Activated T-cell treated with anti-CD3 and anti-CD28 coated beads, Interleukin-2, amount 50 U/mL, for 72 hours (primary cell): ENCODE results near the gene ITPR1. TPM values are rescaled to one million over a fixed set of nuclear protein-coding genes. Genes with fewer than 3 reads are reported as not detected.

Experiments
- ATAC-seq, 2 donors: fragments of 150-1000 bp; cut with Tn5 transposase; replicated peaks in 1 of 2; 2 replicates each; pipeline ENCODE4 v1.10.0; 2021; ENCODE audit warnings: moderate library complexity in 2 of 2, mild to moderate bottlenecking in 1 of 2
- DNase-seq, 2 donors: peaks; one replicate each; pipeline ENCODE4 v3.0.0; 2021 to 2022; ENCODE audit warnings: mixed read lengths in 1 of 2
- H3K27ac Mint-ChIP-seq: one replicate; pipeline ENCODE4 v1.8.0; 2022; ENCODE audit warnings: mild to moderate bottlenecking, moderate library complexity, mixed read lengths
- H3K27me3 Mint-ChIP-seq: one replicate; pipeline ENCODE4 v1.8.0; 2022; ENCODE audit warnings: low read depth, mixed read lengths
- H3K36me3 Mint-ChIP-seq, 2 donors: one replicate each; pipeline ENCODE4 v1.8.0; 2022; ENCODE audit warnings: mixed read lengths in 2 of 2, mild to moderate bottlenecking in 1 of 2; ENCODE audit not compliant: insufficient read depth in 2 of 2
- H3K4me1 Mint-ChIP-seq: one replicate; pipeline ENCODE4 v1.8.0; 2022; ENCODE audit warnings: low read depth, mixed read lengths
- H3K4me3 Mint-ChIP-seq, 2 donors: one replicate each; pipeline ENCODE4 v1.8.0; 2022; ENCODE audit warnings: mild to moderate bottlenecking in 2 of 2, mixed read lengths in 2 of 2, moderate library complexity in 2 of 2
- H3K9me3 Mint-ChIP-seq, 2 donors: one replicate each; pipeline ENCODE4 v1.8.0; 2022; ENCODE audit warnings: mixed read lengths in 2 of 2
- total RNA-seq, 2 donors: library from RNA; stranded (reverse); gene quantifications; one replicate each; pipeline ENCODE4 v1.2.3, GENCODE V29; 2022

ITPR1 gene
- total RNA-seq, 2 donors from 2014 or later: 95.2 to 147 TPM

- Mint-ChIP-seq H3K27me3 (no peaks in the 10 kb centered on the region), H3K4me3 (no peak overlapping the region), H3K36me3 (peaks cover 6 to 10% of the 10 kb centered on the region in 2 donors), H3K4me1 (peaks cover 42% of the 10 kb centered on the region), H3K9me3 (no peaks in the 10 kb centered on the region), H3K27ac (no peak overlapping the region)
- DNase-seq (no peak), ATAC-seq (no peak)
Measured at GRCh38 chr3:4745235-4745610, 252.1 kb downstream of the ITPR1 start.

- H3K36me3 Mint-ChIP-seq: peaks cover 4 to 11% of the 10 kb centered on the region in 2 donors
- peaks cover 42% of the 10 kb centered on the region for H3K4me1 Mint-ChIP-seq
- peak overlapping the region; percentile 74 for H3K27ac Mint-ChIP-seq
- H3K27me3 Mint-ChIP-seq: no peaks in the 10 kb centered on the region
- DNase-seq (no peak), ATAC-seq (no peak)
- H3K9me3 Mint-ChIP-seq: no peaks in the 10 kb centered on the region
- H3K4me3 Mint-ChIP-seq: no peak overlapping the region
Measured at GRCh38 chr3:4746241-4746958, 253.3 kb downstream of the ITPR1 start.

GRCh38 chr3:4748127-4748526 is 255.0 kb downstream of the ITPR1 start:
- H3K9me3 Mint-ChIP-seq: no peaks in the 10 kb centered on the region

GRCh38 chr3:4748701-4749378 is 255.7 kb downstream of the ITPR1 start:
- Mint-ChIP-seq H3K27me3 (no peaks in the 10 kb centered on the region), H3K36me3 (peaks cover 4 to 16% of the 10 kb centered on the region in 2 donors), H3K4me3 (peak overlapping the region in 1 of 2 donors; percentile 27), H3K4me1 (peaks cover 47% of the 10 kb centered on the region), H3K27ac (peak overlapping the region; percentile 6), H3K9me3 (no peaks in the 10 kb centered on the region)
- DNase-seq (no peak), ATAC-seq (peak in 1 of 2 donors; percentile 12)

More at GRCh38 chr3:4748127-4748526, 255.0 kb downstream of the ITPR1 start:
- peaks cover 4 to 16% of the 10 kb centered on the region in 2 donors for H3K36me3 Mint-ChIP-seq
- no peak overlapping the region for H3K4me3 Mint-ChIP-seq
- ATAC-seq (no peak), DNase-seq (no peak)
- H3K4me1 Mint-ChIP-seq: peaks cover 41% of the 10 kb centered on the region
- H3K27me3 Mint-ChIP-seq: no peaks in the 10 kb centered on the region
- no peak overlapping the region for H3K27ac Mint-ChIP-seq

- no peak for ATAC-seq
- Mint-ChIP-seq H3K4me3 (peak overlapping the region; percentile 19 to 90), H3K9me3 (no peaks in the 10 kb centered on the region), H3K27ac (no peak overlapping the region), H3K27me3 (no peaks in the 10 kb centered on the region), H3K36me3 (peaks cover 4 to 19% of the 10 kb centered on the region in 2 donors), H3K4me1 (peaks cover 55% of the 10 kb centered on the region)
- DNase-seq: no peak
Measured at GRCh38 chr3:4749567-4750002, 256.4 kb downstream of the ITPR1 start.

- H3K9me3 Mint-ChIP-seq: no peaks in the 10 kb centered on the region
- peaks cover 59% of the 10 kb centered on the region for H3K4me1 Mint-ChIP-seq
- peak in 1 of 2 donors; percentile 27 for DNase-seq
- H3K4me3 Mint-ChIP-seq: peak overlapping the region; percentile 80 to 90
- H3K27ac Mint-ChIP-seq: peak overlapping the region; percentile 92
- peak; percentile 33 to 53 for ATAC-seq
- peaks cover 4 to 19% of the 10 kb centered on the region in 2 donors for H3K36me3 Mint-ChIP-seq
- H3K27me3 Mint-ChIP-seq: no peaks in the 10 kb centered on the region
Measured at GRCh38 chr3:4750306-4750968, 257.3 kb downstream of the ITPR1 start.

- Mint-ChIP-seq H3K9me3 (no peaks in the 10 kb centered on the region), H3K4me3 (peak overlapping the region; percentile 80 to 90), H3K27me3 (no peaks in the 10 kb centered on the region), H3K27ac (peak overlapping the region; percentile 92), H3K4me1 (peaks cover 66% of the 10 kb centered on the region), H3K36me3 (peaks cover 7 to 19% of the 10 kb centered on the region in 2 donors)
- ATAC-seq: peak; percentile 54 to 71
- no peak for DNase-seq
Measured at GRCh38 chr3:4751029-4751501, 257.9 kb downstream of the ITPR1 start.

- peaks cover 71% of the 10 kb centered on the region for H3K4me1 Mint-ChIP-seq
- peak overlapping the region; percentile 30 for H3K27ac Mint-ChIP-seq
Measured at GRCh38 chr3:4751502-4752101, 258.5 kb downstream of the ITPR1 start.

GRCh38 chr3:4752201-4753072 is 259.3 kb downstream of the ITPR1 start:
- DNase-seq (no peak), ATAC-seq (no peak)
- Mint-ChIP-seq H3K27me3 (no peaks in the 10 kb centered on the region), H3K4me3 (no peak overlapping the region), H3K27ac (no peak overlapping the region), H3K36me3 (peaks cover 7 to 17% of the 10 kb centered on the region in 2 donors), H3K9me3 (no peaks in the 10 kb centered on the region), H3K4me1 (peaks cover 66% of the 10 kb centered on the region)

More at GRCh38 chr3:4751502-4752101, 258.5 kb downstream of the ITPR1 start:
- DNase-seq (no peak), ATAC-seq (no peak)
- no peaks in the 10 kb centered on the region for H3K27me3 Mint-ChIP-seq
- H3K36me3 Mint-ChIP-seq: peaks cover 7 to 17% of the 10 kb centered on the region in 2 donors
- no peaks in the 10 kb centered on the region for H3K9me3 Mint-ChIP-seq
- H3K4me3 Mint-ChIP-seq: peak overlapping the region; percentile 80 to 90

GRCh38 chr3:4753073-4753691 is 260.0 kb downstream of the ITPR1 start:
- no peak for ATAC-seq
- peaks cover 66% of the 10 kb centered on the region for H3K4me1 Mint-ChIP-seq

GRCh38 chr3:4754180-4755086 is 261.3 kb downstream of the ITPR1 start:
- peak overlapping the region; percentile 67 for H3K27ac Mint-ChIP-seq
- no peaks in the 10 kb centered on the region for H3K27me3 Mint-ChIP-seq
- DNase-seq (peak in 1 of 2 donors; percentile 39), ATAC-seq (peak; percentile 68 to 82)
- no peaks in the 10 kb centered on the region for H3K9me3 Mint-ChIP-seq
- H3K36me3 Mint-ChIP-seq: peaks cover 5 to 13% of the 10 kb centered on the region in 2 donors
- no peak overlapping the region for H3K4me3 Mint-ChIP-seq
- H3K4me1 Mint-ChIP-seq: peaks cover 55% of the 10 kb centered on the region

More at GRCh38 chr3:4753073-4753691, 260.0 kb downstream of the ITPR1 start:
- Mint-ChIP-seq H3K27me3 (no peaks in the 10 kb centered on the region), H3K9me3 (no peaks in the 10 kb centered on the region), H3K4me3 (no peak overlapping the region), H3K36me3 (peaks cover 7 to 17% of the 10 kb centered on the region in 2 donors), H3K27ac (no peak overlapping the region)
- DNase-seq: no peak
